NCI-H2107 (cell line): ENCODE measurements around the gene TMPRSS3.

Source experiments
- DNase-seq: peaks from one replicate; lab custom pipeline; 2025; lab: John Stamatoyannopoulos, UW

The TMPRSS3 gene

DNA sequence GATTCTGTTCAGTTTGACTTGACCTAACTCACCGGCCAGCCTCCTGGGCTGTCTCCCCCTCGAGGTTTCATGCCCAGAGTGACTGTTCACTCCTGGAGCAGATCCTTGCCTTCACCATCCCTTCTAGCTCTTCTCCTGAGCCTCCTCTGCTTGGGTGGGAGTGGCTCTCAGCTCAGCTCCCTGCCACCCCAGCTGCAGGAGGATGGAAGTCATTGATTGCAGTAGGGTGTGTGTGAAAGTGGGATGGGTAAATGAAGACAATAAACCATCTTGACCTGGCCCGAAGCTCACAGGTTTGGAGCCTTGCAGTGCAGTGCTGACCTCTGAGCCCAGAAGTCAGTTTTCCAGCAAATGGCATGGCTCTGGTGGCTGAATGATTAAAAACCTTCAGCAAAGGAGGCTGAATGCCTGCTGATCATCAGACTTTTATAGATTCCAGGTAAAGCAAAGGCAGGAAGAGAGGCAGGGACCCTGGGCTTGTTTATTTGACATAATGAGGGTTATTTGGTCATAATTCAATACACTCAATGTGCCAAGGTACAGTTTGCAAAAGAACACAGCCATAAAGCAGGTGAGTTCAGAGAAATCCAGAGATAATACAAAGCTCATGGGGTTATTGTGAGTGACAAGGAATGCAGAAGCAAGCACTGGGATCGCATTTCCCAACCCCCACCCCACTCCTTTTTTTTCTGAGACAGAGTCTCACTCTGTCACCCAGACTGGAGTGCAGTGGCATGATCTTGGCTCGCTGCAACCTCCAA is 63.1 kb downstream of the TMPRSS3 start:
- DNase-seq: no peak

DNA sequence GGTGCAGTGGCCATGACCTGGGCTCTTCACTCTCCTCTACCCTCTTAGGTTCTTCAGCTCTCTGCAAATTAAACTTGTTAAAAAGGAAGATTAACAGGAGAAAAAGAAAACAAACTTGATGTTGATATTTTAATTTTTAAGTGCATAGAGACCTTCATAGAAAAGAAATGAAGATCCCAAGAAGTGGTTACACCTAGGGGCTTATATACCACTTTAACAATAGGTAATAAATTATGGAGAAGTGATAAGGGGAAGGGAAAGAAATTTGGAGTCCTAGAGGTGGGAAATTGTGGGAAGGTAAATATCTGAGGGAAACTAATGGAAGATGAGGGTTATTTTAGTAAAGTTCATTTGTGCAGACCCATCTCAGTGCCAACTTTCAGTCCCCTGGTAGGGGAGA is 64.2 kb downstream of the TMPRSS3 start:
- no peak for DNase-seq

GRCh38 chr21:42330380-42331371 is 65.2 kb downstream of the TMPRSS3 start:
- DNase-seq: no peak

DNA sequence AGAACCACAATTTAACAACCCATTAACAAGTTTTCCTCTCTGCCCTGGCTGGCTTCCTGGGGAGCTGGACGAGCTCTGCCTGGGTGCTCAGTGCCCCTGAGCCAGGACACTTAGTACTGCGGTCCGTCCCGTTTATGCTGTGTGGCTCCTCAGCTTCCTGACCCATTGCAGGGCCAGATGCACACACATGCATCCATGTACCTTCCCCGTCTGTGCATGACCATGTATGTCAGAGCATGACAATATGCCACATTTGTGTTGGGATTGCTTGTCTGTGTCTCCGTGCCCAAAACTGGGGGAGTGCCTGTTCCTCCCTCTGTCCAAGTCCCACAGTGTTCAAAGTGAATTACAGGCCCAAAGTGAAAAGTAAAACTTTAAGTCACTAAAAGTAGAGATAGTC is 71.0 kb downstream of the TMPRSS3 start:
- DNase-seq: no peak
